Transverse colon (tissue), 4 donors: ENCODE data around the gene GALNT10.

Source experiments
- EP300 ChIP-seq: sonication (generic); formaldehyde crosslinking; IDR thresholded peaks from one replicate; pipeline ENCODE4 v1.6.1; 2017; ENCODE audit warnings: antibody characterized with exemption, low read depth
- POLR2AphosphoS5 ChIP-seq, 3 donors: sonication (generic); formaldehyde crosslinking; IDR thresholded peaks; one replicate each; pipeline ENCODE4 v1.6.1; 2016; ENCODE audit warnings: antibody characterized with exemption in 3 of 3
- TF ChIP-seq, protein P1 (sequence below), 5 experiments: fragments of 200-600 bp in 3 of 5; fragments of 450-650 bp in 2 of 5; sonication (generic) in 3 of 5; IDR thresholded peaks; 1 replicate in 2 of 5; 2 replicates in 3 of 5; pipeline ENCODE4 v1.5.1; 2016 to 2017; ENCODE audit warnings: antibody characterized with exemption in 5 of 5, inconsistent platforms in 3 of 5, mild to moderate bottlenecking in 2 of 5, moderate library complexity in 1 of 5

DNA sequence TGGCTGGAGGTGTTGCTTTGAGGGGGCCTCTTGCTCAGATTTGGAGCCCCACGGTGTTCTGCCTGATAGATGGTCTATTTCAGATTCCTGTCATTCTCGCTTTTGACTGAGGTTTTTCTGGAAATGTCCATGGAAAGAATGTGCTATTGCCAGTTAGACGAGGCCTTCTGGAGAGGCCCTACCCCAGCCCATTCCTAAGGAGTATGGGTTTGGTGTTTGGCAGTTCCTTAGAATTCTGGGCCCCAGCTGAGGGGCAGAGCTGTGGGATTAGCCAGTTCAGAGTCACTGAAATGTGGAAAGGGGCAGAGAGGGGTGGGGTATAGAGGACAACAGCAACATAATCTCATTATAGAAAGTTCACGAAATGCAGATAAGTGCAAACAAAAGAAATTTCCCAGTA, 50.5 kb downstream of the GALNT10 start:
- TF ChIP-seq, protein P1, sequence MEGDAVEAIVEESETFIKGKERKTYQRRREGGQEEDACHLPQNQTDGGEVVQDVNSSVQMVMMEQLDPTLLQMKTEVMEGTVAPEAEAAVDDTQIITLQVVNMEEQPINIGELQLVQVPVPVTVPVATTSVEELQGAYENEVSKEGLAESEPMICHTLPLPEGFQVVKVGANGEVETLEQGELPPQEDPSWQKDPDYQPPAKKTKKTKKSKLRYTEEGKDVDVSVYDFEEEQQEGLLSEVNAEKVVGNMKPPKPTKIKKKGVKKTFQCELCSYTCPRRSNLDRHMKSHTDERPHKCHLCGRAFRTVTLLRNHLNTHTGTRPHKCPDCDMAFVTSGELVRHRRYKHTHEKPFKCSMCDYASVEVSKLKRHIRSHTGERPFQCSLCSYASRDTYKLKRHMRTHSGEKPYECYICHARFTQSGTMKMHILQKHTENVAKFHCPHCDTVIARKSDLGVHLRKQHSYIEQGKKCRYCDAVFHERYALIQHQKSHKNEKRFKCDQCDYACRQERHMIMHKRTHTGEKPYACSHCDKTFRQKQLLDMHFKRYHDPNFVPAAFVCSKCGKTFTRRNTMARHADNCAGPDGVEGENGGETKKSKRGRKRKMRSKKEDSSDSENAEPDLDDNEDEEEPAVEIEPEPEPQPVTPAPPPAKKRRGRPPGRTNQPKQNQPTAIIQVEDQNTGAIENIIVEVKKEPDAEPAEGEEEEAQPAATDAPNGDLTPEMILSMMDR (IDR thresholded peaks at IDR 0.05), result no peak
- TF ChIP-seq EP300 (no peak), POLR2AphosphoS5 (IDR thresholded peaks at IDR 0.05) (no peak)
